ENCODE data around the gene EDEM1. TPM values are rescaled to one million over a fixed set of nuclear protein-coding genes. Genes with fewer than 3 reads are reported as not detected.

The EDEM1 gene
- total RNA-seq, 3 donors from 2014 or later (not counting 1 experiment from before 2014, with no cell fraction given): 55.3 to 64.2 (median 59.9) TPM

DNA sequence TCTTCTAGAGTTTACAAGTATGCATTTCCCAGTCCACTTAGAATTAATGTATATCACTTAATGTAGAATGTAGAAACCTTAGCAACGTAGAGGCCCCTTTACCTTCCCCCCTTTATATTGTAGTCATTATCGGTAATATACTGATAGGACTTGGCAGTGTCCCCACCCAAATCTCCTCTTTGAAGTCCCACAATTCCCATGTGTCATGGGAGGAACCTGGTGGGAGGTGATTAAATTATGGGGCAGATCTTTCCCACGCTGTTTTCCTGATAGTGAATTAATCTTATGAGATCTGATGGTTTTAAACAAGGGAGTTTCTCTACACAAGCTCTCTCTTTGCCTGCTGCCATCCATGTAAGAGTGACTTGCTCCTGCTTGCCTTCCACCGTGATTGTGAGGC, 34.4 kb upstream of the EDEM1 start:
- no peaks in the 10 kb centered on the region for H3K36me3 Mint-ChIP-seq
- intact Hi-C loops (cut with micrococcal nuclease): no loop called here

DNA sequence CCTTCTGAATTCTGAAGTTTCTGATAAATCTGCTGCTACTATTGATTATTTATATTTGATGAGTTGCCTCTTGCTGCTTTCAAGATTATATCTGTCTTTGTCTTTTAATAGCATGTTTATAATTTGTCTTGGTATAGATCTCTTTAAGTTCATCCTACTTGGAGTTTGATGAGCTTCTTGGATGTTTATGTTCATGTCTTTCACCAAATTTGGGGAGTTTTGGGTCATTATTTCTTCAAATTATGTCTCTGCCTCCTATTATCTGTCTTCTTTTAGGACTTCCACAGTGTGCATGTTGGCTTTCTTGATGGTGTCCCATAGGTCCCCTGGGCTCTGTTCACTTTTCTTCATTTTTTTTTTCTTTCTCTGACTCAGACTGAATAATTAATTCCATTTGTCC, 32.3 kb upstream of the EDEM1 start:
- DNase-seq: no peak
- peak overlapping the region in 1 of 2 donors; percentile 54 for H3K27ac Mint-ChIP-seq
- intact Hi-C loops (cut with micrococcal nuclease): no loop called here
- H3K27me3 ChIP-seq (ENCODE audit: control insufficient read depth, insufficient read depth, low read length): no peaks in the 10 kb centered on the region
- no peak overlapping the region for H3K4me3 Mint-ChIP-seq
- no peaks in the 10 kb centered on the region for H3K9me3 ChIP-seq (ENCODE audit: control insufficient read depth, insufficient read depth, low read length)
- H3K4me1 Mint-ChIP-seq: peaks cover 68 to 81% of the 10 kb centered on the region in 2 donors
- H3K36me3 Mint-ChIP-seq: no peaks in the 10 kb centered on the region
- H3K9me3 Mint-ChIP-seq: no peaks in the 10 kb centered on the region
- no peaks in the 10 kb centered on the region for H3K4me1 ChIP-seq (ENCODE audit: control insufficient read depth, insufficient read depth, low read length)
- no peak for ATAC-seq
- H3K4me3 ChIP-seq (ENCODE audit: low read length): no peak overlapping the region
- TF ChIP-seq, protein P1, sequence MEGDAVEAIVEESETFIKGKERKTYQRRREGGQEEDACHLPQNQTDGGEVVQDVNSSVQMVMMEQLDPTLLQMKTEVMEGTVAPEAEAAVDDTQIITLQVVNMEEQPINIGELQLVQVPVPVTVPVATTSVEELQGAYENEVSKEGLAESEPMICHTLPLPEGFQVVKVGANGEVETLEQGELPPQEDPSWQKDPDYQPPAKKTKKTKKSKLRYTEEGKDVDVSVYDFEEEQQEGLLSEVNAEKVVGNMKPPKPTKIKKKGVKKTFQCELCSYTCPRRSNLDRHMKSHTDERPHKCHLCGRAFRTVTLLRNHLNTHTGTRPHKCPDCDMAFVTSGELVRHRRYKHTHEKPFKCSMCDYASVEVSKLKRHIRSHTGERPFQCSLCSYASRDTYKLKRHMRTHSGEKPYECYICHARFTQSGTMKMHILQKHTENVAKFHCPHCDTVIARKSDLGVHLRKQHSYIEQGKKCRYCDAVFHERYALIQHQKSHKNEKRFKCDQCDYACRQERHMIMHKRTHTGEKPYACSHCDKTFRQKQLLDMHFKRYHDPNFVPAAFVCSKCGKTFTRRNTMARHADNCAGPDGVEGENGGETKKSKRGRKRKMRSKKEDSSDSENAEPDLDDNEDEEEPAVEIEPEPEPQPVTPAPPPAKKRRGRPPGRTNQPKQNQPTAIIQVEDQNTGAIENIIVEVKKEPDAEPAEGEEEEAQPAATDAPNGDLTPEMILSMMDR (IDR thresholded peaks at IDR 0.05): no peak
- no peaks in the 10 kb centered on the region for H3K27me3 Mint-ChIP-seq (ENCODE audit: low read depth in 2 of 2)
- no peak overlapping the region for H3K27ac ChIP-seq (ENCODE audit: low read length)
- H3K36me3 ChIP-seq (ENCODE audit: control insufficient read depth, insufficient read depth, low read length): no peaks in the 10 kb centered on the region

More for the DNA sequence above, 34.4 kb upstream of the EDEM1 start:
- no peaks in the 10 kb centered on the region for H3K27me3 Mint-ChIP-seq (ENCODE audit: low read depth in 2 of 2)
- no peaks in the 10 kb centered on the region for H3K9me3 Mint-ChIP-seq
- Histone ChIP-seq H3K36me3 (ENCODE audit: control insufficient read depth, insufficient read depth, low read length) (no peaks in the 10 kb centered on the region), H3K27ac (ENCODE audit: low read length) (no peak overlapping the region), H3K27me3 (ENCODE audit: control insufficient read depth, insufficient read depth, low read length) (no peaks in the 10 kb centered on the region), H3K4me1 (ENCODE audit: control insufficient read depth, insufficient read depth, low read length) (no peaks in the 10 kb centered on the region), H3K9me3 (ENCODE audit: control insufficient read depth, insufficient read depth, low read length) (no peaks in the 10 kb centered on the region), H3K4me3 (ENCODE audit: low read length) (no peak overlapping the region)
- TF ChIP-seq, protein P1 (IDR thresholded peaks at IDR 0.05): no peak
- H3K4me3 Mint-ChIP-seq: no peak overlapping the region
- DNase-seq (no peak), ATAC-seq (no peak)
- H3K27ac Mint-ChIP-seq: peak overlapping the region in 1 of 2 donors; percentile 37
- WGBS (ENCODE audit: insufficient coverage): 88% methylated on average over 1 of the region's 4 CpGs
- H3K4me1 Mint-ChIP-seq: peaks cover 82 to 93% of the 10 kb centered on the region in 2 donors

- no peaks in the 10 kb centered on the region for H3K9me3 Mint-ChIP-seq
- ATAC-seq (no peak), DNase-seq (no peak)
- intact Hi-C loops (cut with micrococcal nuclease): no loop called here
- H3K4me3 Mint-ChIP-seq: no peak overlapping the region
- Histone ChIP-seq H3K36me3 (ENCODE audit: control insufficient read depth, insufficient read depth, low read length) (no peaks in the 10 kb centered on the region), H3K4me1 (ENCODE audit: control insufficient read depth, insufficient read depth, low read length) (no peaks in the 10 kb centered on the region), H3K9me3 (ENCODE audit: control insufficient read depth, insufficient read depth, low read length) (no peaks in the 10 kb centered on the region), H3K27ac (ENCODE audit: low read length) (no peak overlapping the region), H3K27me3 (ENCODE audit: control insufficient read depth, insufficient read depth, low read length) (no peaks in the 10 kb centered on the region), H3K4me3 (ENCODE audit: low read length) (no peak overlapping the region)
- no peaks in the 10 kb centered on the region for H3K27me3 Mint-ChIP-seq (ENCODE audit: low read depth in 2 of 2)
- peak overlapping the region; percentile 22 to 26 for H3K27ac Mint-ChIP-seq
- peaks cover 71 to 76% of the 10 kb centered on the region in 2 donors for H3K4me1 Mint-ChIP-seq
- no peaks in the 10 kb centered on the region for H3K36me3 Mint-ChIP-seq
- WGBS (ENCODE audit: insufficient coverage): 60% methylated on average over 2 of the region's 3 CpGs
- TF ChIP-seq, protein P1 (IDR thresholded peaks at IDR 0.05): no peak
Observed at GRCh38 chr3:5160321-5160720, 27.2 kb upstream of the EDEM1 start.
